HG02763 (cell line): ENCODE measurements around the gene BMERB1.
"Not testable (repeated sequence)": the region's sequence is repeated elsewhere in the genome, so short reads cannot be mapped to it uniquely, and the experiment has no call there.

ENCODE experiments used
- ATAC-seq: cut with Tn5 transposase; IDR thresholded peaks from one replicate; pipeline ENCODE4 v1.9.1; 2021; ENCODE audit warnings: mild to moderate bottlenecking, moderate library complexity; ENCODE audit not compliant: unreplicated experiment

BMERB1 gene

DNA sequence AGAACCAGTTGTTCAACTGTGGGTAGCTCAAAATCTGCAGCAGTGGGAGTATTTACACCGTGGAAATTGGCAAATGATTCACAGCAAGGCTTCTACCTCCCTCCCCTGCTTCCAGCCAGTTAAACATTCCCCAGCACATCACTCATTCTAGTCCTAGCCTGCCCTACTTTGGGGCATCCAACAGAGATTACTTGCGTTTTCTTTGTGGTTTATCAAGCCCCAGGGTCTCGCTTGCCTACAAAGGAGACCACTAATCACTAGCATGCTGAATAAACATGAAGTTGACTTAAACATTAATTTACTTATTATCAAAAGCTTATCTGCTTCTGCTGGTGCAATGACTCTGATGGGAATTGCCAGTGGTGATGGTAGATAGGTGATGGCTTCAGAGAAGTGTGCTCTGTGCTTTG is 114.1 kb downstream of the BMERB1 start:
- no peak for ATAC-seq

- no peak for ATAC-seq
Measured at GRCh38 chr16:15552507-15552906, 118.1 kb downstream of the BMERB1 start.

DNA sequence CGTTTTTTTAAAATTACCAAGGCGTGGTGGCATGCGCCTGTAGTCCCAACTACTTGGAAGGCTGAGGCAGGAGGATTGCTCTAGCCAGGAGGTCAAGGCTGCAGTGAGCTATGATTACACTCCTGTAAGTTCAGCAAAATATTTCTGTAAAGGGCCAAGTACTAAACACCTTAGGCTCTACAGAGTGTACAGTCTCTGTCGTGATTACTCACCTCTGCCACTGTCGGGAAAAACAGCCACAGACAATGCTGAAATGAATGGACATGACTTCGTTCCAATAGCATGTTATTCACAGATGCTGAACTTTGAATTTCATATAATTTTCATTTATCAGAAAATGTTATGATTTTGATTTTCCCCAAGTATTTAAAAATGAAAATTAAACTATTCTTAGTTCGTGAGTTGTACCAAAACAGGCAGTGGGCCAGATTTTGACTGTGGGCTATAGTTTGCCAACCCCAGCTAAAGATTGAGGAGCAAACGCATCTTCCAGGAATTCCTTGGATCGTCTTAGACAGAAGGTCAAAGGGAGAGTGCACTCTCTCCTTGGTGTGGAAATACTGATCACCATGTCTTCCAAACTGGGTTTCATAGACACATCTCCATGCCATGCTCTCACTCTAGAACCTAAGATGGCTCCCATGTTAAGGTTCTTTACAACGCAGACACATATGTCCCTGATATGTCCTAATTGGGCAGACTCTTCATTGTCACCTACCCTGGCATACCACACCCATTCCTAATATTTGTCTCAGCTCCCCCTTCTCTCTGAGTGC is 119.1 kb downstream of the BMERB1 start:
- ATAC-seq = no peak

DNA sequence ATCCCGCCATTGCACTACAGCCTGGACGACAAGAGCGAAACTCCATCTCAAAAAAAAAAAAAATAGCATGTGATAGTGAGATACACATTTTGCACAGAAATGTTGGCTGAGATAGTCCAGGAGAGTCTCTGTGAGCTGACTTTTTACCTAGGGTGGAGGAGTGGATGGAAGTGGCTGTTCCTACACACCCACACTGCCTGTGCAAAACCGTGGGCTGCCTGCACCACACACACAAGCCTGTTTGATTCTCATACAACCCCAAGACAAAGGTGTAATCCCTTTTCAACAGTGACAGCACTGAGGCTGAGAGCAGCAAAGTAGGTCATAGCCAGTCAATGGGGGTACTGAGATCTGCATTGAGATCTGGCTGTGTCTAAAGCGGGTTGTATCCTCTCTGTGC is 121.7 kb downstream of the BMERB1 start:
- no peak for ATAC-seq

GRCh38 chr16:15557258-15557657 is 122.9 kb downstream of the BMERB1 start:
- no peak for ATAC-seq

GRCh38 chr16:15559176-15559575 is 124.8 kb downstream of the BMERB1 start:
- no peak for ATAC-seq

DNA sequence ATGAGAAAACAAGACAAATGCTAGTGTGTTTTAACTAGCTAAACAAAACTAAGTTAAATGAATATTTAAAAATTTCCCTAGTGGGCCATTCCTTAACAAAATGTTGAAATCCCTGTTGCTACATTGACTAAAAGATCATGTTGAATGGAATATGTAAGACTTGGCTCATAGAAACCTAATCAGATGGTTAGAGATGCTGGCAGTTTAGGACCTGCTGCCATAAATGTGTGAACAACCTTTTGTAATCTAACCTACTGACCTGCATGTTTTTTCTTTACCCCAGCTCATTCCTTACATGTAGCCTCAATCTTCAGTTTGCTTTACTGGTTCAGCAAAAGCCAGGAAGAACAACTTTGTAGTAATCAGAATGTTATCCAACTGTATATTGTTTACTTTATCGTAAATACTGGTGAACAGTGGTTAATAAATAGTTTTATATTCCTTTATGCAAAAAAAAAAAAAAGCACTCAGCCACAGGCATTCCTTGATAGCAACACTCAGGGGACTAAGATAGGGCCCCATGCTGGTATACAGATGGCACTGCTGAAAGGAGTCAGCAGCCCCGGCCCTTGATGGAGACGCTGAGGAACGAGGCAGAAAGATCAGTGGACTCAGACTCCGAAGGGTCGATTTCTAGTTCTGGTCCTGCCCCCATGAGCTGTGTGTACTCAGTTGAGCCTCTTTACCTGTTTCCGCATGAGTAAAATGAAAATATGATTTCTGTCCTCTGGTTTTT is 130.4 kb downstream of the BMERB1 start:
- ATAC-seq = no peak

GRCh38 chr16:15566095-15566494 is 131.7 kb downstream of the BMERB1 start:
- no peak for ATAC-seq

DNA sequence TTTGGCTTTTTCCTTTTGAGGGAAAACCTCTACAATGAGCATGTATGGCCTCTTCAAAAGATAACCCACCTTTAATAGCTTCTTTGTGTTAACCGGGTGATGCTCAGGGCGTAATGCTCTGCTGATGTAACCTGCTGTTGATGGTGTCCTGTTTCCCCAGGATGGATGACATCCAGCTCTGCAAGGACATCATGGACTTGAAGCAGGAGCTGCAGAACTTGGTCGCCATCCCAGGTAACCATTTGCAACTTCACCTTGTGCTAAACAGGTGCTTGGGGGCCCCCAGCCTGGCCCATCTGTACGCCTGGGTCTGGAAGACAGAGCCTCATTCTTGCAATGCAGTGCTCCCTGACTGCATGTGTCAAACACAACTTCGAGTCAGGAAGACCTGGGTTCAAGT is 133.4 kb downstream of the BMERB1 start:
- ATAC-seq = no peak

- ATAC-seq = not testable (repeated sequence)
Measured at GRCh38 chr16:15570666-15571065, 136.3 kb downstream of the BMERB1 start.

DNA sequence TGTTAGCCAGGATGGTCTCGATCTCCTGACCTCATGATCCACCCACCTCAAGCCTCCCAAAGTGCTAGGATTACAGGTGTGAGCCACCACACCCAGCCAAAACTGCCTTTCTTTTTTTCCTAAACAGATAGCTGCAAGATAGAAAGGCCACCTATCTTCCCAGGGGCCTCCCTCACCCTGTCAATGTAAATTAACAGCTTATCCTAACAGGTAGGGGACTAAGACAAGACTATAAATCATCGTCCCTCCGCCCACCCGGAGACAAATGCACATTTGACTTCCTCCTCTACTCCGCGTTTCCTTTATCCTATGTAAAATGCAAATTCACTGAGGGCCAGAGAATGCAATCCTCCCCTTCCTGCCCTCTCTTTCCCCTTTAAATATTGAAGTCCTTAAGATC is 137.2 kb downstream of the BMERB1 start:
- no peak for ATAC-seq

GRCh38 chr16:15572329-15573001 is 138.1 kb downstream of the BMERB1 start:
- no peak for ATAC-seq

DNA sequence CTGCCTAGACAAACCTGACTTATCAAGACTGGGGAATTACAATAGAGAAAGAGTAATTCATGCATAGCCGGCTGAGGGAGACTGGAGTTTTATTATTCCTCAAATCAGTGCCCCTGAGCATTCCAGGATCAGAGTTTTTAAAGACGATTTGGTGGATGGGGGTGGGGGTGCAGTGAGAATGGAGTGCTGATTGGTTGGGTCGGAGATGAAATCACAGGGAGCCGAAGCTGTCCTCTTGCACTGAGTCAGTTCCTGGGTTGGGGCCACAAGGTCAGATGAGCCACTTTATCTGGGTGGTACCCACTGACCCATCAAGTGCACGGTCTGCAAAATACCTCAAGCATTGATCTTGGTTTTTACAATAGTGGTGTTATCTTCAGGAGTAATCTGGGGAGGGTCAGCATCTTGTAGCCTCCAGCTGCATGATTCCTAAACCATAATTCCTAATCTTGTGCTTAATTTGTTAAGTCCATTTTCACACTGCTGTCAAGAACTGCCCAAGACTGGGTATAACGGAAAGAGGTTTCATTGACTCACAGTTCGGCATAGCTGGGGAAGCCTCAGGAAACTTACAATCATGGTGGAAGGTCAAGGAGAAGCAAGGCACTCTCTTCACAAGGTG is 139.0 kb downstream of the BMERB1 start:
- no peak for ATAC-seq

DNA sequence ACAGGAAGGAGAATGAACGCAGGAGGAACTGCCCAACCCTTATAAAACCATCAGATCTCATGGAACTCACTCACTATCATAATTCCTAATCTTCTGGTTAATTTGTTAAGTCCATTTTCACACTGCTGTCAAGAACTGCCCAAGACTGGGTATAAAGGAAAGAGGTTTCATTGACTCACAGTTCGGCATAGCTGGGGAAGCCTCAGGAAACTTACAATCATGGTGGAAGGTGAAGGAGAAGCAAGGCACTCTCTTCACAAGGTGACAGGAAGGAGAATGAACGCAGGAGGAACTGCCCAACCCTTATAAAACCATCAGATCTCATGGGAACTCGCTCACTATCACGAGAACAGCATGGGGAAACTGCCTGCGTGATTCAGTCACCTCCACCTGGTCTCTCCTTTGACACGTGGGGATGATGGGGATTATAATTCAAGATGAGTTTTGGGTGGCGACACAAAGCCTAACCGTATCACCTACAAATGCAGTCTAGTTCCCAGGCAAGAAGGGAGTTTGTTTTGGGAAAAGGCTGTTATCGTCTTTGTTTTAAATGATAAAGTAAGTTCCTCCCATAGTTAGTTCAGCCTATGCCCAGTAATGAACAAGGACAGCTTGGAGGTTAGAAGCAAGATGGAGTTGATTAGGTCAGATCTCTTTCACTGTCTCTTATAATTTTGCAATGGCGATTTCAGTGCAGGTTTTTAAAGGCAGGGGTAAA is 139.7 kb downstream of the BMERB1 start:
- ATAC-seq = not testable (repeated sequence)

DNA sequence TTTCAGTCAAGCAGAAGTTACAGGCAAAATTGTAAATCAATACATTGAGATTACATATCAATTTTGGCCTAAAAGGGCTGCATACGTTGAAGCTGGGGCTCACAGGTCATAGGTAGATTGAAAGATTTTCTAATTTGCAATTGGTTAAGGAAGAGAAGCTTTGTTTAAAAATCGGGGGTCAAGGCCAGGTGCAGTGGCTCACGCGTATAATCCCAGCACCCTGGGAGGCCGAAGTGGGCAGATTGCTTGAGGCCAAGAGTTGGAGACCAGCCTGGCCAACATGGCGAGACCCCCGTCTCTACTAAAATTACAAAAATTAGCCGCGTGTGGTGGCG is 140.2 kb downstream of the BMERB1 start:
- ATAC-seq = no peak

GRCh38 chr16:15575293-15576049 is 141.1 kb downstream of the BMERB1 start:
- ATAC-seq = no peak

- ATAC-seq = no peak
Measured at GRCh38 chr16:15576960-15577958, 142.9 kb downstream of the BMERB1 start.

DNA sequence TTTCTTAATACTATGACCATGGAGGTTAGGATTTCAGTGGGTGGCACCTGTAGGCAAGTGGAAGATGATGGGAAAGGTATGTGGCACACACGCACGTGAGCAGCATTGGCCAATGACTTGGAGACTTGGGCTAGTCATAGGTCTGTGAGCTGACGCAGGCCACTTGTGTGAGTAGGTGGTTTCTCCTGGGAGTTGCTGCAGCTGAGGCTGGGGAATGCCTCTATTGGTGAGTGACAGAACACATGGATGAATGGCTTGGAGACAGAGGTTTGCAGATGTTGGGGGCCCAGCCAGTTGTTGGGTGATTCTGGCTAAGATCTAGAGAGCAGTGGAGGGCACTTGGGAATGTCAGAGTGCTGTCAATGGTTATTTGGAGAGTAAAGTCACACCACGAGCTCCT is 144.4 kb downstream of the BMERB1 start:
- no peak for ATAC-seq
